HG02943 (cell line): ENCODE results near the gene TIMM13.

Experiments used
- ATAC-seq: cut with Tn5 transposase; IDR thresholded peaks from one replicate; pipeline ENCODE4 v1.9.1; 2021; ENCODE audit warnings: mild to moderate bottlenecking, low read depth, moderate library complexity; ENCODE audit not compliant: unreplicated experiment

TIMM13 gene

GRCh38 chr19:2387367-2388288 lies 39.8 kb downstream of the TIMM13 start:
- ATAC-seq = no peak

- no peak for ATAC-seq
Observed at GRCh38 chr19:2385053-2385721, 42.2 kb downstream of the TIMM13 start.

GRCh38 chr19:2382530-2383222 lies 44.7 kb downstream of the TIMM13 start:
- ATAC-seq = no peak

- ATAC-seq = no peak
Observed at GRCh38 chr19:2381148-2381820, 46.1 kb downstream of the TIMM13 start.

- no peak for ATAC-seq
Observed at GRCh38 chr19:2380567-2380966, 46.8 kb downstream of the TIMM13 start.

- ATAC-seq = no peak
Observed at GRCh38 chr19:2376784-2377519, 50.4 kb downstream of the TIMM13 start.
